Activated CD4-positive, alpha-beta T cell treated with anti-CD3 and anti-CD28 coated beads for 24 hours (primary cell): ENCODE results near the gene EPHA1.
"Not testable (repeated sequence)": the region's sequence is repeated elsewhere in the genome, so short reads cannot be mapped to it uniquely, and the experiment has no call there.

Source experiments
- DNase-seq, 2 donors: peaks; one replicate each; pipeline ENCODE4 v3.0.0-alpha.2; 2020; ENCODE audit warnings: low read depth in 2 of 2

The EPHA1 gene

DNA sequence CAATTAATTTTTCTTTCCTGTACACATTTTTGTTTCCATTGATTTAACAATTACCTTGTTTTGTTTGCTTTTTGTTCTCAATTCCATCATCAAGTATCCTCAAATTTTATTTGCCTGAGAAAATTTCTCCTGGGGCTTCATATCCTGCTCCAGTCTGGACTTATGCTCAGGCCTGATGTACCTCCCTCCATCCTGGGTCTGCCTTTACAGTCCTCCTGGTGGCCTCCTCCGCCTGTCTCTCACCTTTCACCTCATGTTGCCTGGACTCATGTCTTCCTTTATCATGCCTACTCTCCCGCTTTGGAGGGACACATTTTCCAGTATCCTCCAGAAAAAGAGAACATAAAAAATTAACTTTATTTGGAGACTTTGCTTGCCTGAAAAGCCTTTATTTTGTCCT lies 22.5 kb upstream of the EPHA1 start:
- DNase-seq, result no peak

DNA sequence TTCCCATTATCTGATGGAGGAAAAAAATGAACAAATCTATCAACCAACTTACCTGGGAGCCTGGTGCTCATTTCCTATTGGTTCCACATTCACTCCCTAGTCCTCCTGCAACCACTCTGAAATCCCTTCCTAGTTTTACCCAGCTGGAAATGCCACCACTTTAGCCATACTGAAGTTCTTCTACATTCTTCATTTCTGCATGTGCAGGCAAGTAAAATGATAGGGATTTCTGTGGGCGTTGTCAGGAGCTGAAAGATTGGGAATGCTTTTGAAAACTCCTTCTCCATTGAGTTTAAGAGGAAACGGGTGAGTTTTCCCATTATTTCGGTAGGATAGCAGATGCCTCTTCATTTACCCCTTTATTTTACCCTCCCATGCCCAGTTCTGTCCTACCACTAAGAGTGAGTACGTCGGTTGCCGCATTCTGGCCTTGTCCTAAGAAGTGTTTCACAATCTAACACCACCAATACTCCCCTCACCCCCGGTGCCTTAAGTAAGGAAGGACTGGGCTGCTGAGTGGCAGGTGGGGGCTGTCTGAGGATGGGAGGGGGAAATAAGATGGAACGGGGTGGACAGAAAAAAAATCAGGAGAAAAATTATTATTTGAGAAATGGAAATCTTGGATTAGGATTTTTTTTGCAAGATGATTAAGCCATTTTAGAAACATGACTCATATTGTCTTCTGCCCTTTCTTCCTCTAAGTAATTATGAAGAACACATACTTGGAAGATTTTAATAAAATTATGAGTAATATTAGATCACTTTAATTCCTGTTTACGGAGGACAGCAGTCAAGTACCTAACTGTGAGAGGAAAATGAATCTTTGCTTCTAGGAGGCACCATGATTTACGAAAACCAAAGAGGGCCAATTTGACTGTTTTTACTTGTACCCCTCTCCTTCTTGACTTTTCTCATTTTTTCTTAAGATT lies 21.4 kb upstream of the EPHA1 start:
- no peak for DNase-seq

DNA sequence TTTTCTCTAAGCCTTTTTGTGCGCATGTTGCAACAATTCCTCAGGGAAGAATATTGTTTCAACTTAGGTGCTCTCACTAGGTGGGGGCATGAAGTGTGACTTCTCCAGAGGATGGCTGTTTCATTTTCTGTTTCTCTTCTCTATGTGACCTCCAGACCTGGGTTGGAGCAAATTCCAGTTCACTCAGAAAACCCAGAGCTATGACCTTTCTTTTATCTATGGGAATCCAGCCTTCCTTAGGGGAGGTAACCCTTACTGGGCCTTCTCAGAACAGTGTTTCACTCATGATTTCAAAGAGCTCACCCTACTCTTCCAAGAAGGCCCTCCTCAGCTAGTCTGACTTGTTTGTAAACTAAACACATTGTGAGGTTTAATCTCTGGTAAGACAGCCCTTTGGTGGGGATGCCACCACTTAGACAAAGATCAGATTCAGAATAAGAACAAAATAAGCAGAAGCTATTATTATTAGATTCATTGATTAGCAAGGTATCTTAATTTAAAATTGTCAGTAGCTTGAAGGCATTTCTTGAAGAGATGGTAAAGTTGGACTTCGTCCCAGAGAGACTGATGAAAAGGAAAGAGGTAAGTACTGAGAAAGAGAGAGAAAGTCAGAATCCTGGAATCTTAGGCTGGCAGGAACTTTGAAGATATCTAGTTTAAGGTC lies 18.0 kb upstream of the EPHA1 start:
- no peak for DNase-seq

DNA sequence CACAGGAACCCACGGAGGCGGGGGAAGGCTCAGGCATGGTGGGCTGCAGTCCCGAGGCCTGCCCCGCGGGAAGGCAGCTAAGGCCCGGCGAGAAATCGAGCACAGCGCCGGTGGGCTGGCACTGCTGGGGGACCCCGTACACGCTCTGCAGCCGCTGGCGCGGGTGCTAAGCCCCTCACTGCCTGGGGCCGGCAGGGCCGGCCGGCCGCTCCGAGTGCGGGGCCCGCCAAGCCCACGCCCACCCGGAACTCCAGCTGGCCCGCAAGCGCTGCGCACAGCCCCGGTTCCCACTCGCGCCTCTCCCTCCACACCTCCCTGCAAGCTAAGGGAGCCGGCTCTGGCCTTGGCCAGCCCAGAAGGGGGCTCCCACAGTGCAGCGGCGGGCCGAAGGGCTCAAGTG lies 15.8 kb upstream of the EPHA1 start:
- not testable (repeated sequence) for DNase-seq

DNA sequence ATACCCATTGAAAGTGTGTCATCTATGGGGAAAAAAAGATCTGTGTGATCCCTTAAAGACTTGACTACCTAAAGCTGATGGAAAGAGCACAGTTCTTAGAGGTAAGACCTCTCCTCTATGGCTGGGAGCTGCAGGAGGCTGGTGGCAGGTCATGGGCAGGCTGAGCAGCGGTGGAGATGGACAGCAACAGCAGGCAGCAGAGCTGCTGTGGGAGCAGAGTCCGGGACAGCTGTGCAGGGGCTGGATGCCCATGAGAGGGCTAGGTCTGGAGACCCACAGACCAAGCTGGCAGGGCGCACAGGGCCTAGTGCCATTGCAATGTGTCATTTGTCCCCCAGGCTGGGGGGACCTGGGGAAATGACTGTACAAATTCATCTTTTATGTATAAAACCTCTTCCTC lies 13.4 kb upstream of the EPHA1 start:
- DNase-seq, result no peak

DNA sequence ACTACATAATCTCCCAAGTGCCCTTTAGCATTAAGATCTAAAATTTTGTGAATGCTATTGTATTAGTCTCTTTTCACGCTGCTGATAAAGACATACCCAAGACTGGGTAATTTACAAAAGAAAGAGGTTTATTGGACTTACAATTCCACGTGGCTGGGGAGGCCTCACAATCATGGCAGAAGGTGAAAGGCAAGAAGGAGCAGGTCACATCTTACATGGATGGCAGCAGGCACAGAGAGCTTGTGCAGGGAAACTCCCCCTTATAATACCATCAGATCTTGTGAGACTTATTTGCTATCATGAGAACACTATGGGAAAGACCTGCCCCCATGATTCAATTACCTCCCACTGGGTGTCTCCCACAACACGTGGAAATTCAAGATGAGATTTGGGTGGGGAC lies 12.0 kb upstream of the EPHA1 start:
- DNase-seq, result not testable (repeated sequence)

DNA sequence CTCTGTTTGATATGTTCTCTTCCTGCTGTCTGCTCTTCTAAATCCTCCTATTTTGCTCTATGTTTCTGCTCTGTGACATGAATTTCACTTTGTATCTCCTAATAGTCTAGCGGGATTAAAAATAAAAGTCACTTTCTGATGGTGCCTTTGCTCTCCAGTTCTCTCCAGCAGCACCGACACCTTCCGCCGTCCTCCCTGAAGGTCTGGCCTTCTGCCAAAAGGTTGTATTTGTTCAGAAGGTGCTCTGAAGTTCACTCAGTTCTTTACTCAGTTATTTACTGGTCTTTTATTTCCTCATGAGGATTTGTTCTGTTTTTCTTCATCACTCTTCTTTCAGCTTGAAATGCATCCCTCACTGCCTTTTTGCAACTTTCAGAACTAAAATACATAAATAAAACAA lies 11.2 kb upstream of the EPHA1 start:
- DNase-seq, result no peak

DNA sequence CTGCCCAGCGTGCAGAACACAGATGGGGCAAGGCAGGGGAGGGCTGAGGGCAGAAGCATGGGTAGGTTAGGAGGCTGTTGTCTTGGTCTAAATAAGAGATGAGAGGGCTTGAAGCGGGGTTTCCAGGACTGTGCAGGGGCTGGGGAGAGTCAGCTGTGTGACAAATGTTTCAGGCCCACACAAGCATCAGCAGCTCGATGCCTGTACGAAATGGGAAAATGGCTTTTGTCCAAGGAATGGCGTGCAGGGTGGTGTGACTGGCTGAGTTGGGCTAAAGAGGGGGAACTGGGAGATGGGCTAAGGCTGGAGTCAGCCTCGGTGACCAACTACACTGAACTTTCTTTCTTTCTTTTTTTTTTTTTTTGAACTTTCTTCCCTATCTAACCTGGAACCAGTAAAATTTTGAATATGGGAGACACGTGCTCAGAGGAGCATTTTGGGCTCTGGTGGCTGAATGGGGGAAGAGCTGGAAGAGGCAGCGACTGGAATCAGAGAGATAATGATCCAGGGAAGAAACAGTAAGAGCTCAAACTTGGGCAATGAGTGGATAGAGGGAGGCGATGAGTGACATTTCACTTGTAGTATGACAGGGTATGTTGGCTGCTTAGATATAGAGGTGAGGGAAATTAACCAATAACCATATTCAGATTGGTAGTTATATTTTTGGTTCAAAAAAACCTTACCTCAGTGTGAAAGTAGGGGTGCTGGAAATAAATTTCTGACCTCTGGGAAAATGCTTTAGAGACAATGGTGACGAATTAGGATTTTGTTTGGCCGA lies 10.2 kb upstream of the EPHA1 start:
- DNase-seq, result no peak

DNA sequence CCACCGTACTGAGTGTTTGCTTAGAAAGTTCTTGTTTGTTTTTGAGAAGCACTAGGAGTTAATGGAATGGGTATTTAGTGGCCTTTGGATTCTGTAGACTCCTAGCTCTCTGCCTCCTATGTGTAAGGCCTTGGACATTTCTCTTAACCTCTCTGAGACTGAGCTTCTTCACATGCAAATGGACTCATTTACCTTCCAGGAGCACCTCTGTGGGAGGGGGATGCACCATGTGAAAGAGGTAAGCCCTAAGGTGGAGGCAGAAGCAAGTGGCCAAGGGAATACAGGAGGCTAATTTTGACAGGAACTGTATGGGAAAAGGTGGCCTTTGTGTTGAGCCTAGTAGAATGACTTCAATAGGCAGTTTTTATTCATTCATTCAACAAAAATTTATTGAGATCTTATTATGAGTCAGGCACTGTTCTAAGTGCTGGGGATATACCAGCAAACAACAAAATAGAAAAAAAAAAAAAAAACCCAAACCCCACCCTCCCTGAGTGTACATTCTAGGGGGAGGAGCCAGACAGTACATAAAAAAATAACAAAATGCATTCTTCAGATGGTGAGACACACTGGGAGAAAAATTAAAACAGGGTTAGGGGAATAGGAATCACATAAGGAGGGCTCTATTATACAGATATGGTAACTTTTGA lies 9.2 kb upstream of the EPHA1 start:
- DNase-seq, result no peak

DNA sequence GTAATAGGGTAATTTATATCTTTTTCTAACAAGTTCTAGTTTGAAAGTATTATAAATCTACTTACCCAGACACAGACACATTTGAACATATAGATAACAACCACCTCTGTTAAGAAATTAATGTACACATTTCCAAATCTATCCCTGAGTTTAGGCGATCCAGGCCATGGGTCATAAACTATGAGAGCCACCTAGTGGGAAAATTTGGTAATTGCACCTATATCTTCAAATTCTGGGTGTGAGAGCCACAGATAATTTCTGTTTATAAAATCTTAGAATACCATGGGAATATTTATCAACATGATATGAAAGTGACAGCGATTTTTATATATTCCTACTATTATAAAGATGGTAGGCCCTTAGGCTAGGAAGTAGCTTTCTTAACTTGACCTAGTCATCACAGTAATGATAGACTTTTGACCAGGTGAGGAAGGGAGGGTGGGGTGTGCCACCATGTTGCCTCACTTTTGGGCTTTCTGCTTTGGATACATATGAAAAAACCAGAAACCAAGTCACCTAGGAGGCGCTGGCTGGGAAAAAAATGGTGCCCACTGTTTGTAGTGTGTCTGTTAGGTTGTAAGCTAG lies 8.0 kb upstream of the EPHA1 start:
- no peak for DNase-seq

DNA sequence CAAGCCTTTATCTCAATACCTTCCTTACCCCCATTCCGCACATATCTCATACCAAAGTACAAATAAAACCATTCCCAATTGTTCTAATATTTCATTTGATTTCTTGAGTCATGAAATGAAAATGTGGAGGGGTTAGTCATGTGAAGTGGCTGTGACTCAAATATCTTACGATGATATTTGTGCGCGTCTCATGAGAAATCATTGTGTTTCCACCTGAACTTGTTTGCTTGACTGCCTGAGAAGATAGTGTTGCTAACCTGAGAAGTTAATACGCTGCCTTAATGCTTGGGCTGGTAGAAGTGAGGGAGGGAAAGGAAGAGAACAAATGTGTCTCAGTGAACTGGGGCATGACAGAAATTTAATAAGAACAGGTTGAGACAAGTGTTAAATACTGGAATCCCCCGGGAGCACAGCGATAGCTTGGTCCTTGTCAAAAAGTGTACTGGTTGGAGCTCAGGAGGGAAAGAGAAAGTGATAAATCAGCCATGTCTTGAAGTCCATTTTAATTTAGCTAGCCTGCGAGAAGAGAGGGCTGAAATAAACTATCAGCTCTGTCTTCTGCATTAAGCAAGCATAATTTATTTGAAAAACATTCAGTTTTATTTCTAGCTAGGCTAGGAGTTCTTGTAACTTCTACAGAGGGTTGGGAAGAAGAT lies 7.2 kb upstream of the EPHA1 start:
- no peak for DNase-seq

DNA sequence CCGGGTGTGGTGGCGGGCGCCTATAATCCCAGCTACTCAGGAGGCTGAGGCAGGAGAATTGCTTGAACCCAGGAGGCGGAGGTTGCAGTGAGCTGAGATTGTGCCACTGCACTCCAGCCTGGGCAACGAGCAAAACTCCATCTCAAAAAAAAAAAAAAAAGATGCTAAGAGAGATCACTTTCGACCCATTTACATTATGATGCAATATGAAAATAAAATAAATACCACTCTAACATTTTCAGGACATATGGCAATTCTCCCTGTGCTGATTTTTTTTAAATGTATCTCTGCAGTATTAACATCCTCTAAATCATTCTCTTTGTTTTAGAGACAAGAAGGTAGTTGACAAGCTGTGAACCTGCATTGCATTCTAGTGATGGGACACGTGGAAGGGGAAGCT lies 6.6 kb upstream of the EPHA1 start:
- DNase-seq, result not testable (repeated sequence)

DNA sequence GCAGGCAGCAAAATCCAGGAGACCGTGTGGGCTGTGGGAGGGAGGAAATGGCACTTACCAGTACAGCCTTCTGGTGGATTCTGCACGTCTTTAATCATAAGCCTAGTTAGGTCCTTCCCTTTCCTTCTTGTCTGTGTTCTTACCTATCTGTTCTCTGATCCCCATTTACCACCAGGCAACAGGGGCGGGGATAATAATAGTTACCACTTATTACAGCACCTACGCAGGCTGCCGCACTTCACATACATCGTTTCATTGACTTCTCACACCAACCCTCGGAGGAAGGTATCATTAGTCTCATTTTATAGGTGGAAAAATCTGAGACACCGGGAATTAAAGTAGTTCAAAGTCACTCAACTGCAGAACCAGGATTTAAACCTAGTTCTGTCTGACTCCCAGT lies 4.5 kb upstream of the EPHA1 start:
- no peak for DNase-seq

DNA sequence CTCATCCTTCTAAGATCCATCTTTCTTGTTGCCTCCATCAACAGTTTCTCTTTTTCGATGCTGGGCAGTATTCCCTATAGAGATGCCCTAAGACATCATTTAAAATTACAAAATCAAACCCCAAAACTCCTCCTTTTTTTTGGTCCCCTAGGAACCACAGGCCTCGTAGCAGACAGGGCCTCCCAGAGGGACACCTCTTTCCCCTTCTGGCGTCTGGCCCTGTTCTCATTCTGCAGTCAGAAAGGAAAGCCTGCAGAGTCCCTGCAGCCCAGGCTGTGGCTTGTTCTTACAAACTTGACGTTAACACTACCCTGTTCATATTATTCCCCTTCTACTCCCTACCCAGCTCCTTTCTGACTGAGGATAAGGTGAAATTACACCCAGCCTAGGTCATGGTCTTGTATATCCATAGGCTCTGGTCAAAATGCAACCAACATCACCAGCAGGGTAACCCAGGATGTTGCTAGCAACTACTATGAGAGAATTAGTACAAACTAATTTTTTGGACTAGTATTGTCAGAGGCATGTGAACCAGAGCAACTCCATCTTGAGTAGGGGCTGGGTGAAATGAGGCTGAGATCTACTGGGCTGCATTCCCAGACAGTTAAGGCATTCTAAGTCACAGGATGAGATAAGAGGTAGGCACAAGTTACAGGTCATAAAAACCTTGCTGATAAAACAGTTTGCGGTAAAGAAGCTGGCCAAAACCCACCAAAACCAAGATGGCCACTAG lies 3.5 kb upstream of the EPHA1 start:
- no peak for DNase-seq

DNA sequence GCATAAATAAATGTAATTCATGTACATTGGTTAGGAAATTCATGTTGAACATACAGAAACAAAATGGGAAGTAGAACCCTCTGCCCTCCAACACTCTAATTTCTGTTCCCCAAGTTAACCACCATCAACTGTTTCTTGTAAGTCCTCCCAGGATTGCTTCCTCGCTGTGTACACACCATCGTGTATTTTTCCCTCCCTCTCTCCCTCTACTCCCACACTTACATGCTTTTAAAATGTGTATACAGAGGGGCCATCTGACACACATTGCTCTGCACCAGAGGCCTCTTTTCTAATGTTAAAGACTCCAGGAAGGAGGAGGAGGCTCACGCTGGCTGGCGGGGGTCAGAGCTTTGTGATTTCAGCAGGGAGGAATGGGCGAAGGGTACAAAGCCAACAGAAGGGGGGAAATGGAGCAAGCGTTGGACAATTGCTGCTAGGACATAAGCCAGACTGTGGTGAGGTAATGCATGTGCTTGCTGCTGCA lies 1.9 kb upstream of the EPHA1 start:
- DNase-seq, result no peak

DNA sequence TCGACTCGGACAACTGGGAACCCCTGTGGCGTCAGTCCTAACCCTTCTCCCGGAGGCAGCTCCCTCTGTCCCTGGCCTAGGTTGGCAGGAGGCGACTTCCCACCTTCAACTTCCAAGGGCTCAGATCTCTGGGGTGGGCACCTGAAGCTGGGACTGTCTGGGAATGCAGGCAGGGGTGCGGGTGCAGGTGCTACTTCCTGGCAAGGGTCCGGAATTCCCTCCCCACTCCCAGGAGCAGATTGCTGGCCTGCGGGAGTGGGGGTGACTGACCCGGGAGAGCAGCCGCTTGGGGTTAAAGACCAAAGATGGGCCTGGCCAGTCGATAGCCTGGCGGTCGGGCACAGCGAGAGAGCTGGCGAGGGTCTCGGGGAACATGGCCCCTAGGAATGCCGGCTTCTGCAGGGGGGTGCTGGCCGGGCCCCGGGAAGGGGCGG lies 387 bp downstream of the EPHA1 start:
- no peak for DNase-seq

DNA sequence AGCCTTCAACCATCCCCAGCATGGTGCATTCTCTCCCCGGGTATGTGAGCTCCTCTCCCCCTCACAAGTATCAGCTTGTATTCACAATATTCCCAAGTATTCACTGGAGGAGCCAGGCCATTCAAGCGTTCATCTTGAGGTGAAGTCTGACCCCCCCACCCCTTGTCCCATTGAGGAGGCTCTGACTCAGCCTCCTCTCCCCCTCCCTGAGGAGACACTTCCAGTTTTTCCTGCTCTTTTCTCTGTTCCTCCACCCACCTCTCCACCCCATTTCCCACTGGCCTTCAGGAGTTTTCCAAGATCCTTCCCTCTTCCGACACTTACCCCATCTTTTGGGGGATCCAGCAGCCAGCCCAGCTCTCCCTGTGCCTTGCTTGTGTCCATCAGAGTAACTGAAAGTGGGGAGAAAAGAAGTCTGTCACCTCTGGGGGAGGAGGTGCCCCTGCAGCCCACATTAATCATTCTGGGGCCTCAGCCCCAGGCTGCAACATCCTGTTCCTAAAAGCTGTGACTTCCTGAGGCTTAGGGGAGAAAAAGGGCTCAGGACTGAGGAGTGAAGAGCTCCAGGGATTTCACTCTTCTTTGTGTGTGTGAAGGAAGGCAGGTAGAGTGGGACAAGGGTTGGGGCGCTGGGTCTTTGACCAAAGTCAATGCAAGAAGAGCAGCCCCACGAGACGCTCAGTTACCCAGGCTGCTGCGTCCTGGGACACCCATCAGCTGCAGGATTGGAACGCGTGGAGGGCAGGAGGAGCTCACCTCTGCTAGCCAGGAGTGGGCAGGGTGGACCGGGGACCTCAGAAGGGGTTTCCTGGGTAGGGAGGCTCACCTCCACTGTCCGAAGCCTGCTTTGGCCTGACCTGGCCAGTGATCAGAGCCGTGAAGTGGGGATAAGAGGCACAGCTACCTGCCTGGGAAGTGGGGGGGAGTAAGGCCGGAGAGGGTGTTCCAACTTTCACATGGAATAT lies 1.1 kb downstream of the EPHA1 start:
- DNase-seq, result no peak

DNA sequence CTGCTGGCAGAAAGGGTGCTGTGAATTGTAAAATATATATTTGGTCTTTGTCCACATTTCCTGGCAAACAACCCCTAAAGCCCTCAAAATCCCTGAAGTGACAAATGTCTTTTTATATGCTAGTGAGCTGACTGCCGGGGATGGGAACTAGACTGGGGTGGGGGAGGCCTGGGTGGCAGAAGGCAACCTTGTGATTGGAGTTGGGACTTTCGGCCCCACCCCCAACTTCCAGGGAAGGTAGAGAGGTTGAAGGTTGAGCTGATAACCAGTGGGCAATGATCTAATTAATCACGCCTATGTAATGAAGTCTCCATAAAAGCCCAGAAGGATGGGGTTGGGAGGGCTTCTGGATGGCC lies 2.7 kb downstream of the EPHA1 start:
- DNase-seq, result no peak
